ENCODE results near the gene TMEM242. TPM values are rescaled to one million over a fixed set of nuclear protein-coding genes. Genes with fewer than 3 reads are reported as not detected.

The TMEM242 gene
- total RNA-seq, 1 experiment from 2014 or later = 9.4 TPM

- no peaks in the 10 kb centered on the region for H3K4me1 Mint-ChIP-seq (ENCODE audit: insufficient read depth, unreplicated experiment)
- intact Hi-C loops (cut with micrococcal nuclease) = no loop called here
- TF ChIP-seq CTCF (IDR thresholded peaks at IDR 0.05; ENCODE audit: unreplicated experiment) = no peak
- no peaks in the 10 kb centered on the region for H3K36me3 Mint-ChIP-seq (ENCODE audit: insufficient read depth, unreplicated experiment)
- ChIA-PET POLR2A (interaction anchor here (3.4 kb wide), 1 partner anchor 11 kb away, joined by 11 read pairs; no protein-coding TSS in a partner anchor), CTCF (interaction anchor here (0.6 kb wide), 1 partner anchor 24 kb away, joined by 3 read pairs; no protein-coding TSS in a partner anchor)
- no TSS peak for BruUV-seq (replicated peaks)
- H3K27me3 Mint-ChIP-seq (ENCODE audit: insufficient read depth, unreplicated experiment) = no peaks in the 10 kb centered on the region
- no peak overlapping the region for H3K27ac Mint-ChIP-seq (ENCODE audit: low read depth, unreplicated experiment)
- no peaks in the 10 kb centered on the region for H3K9me3 Mint-ChIP-seq (ENCODE audit: unreplicated experiment)
- no peak for DNase-seq (ENCODE audit: unreplicated experiment)
- H3K4me3 Mint-ChIP-seq (ENCODE audit: unreplicated experiment) = no peak overlapping the region
Measured at GRCh38 chr6:157368359-157369049, 45.2 kb upstream of the TMEM242 start.

- intact Hi-C loops (cut with micrococcal nuclease) = no loop called here
- no peak for TF ChIP-seq CTCF (IDR thresholded peaks at IDR 0.05; ENCODE audit: unreplicated experiment)
- Mint-ChIP-seq H3K36me3 (ENCODE audit: insufficient read depth, unreplicated experiment) (no peaks in the 10 kb centered on the region), H3K4me3 (ENCODE audit: unreplicated experiment) (no peak overlapping the region), H3K27ac (ENCODE audit: low read depth, unreplicated experiment) (no peak overlapping the region), H3K4me1 (ENCODE audit: insufficient read depth, unreplicated experiment) (no peaks in the 10 kb centered on the region), H3K27me3 (ENCODE audit: insufficient read depth, unreplicated experiment) (no peaks in the 10 kb centered on the region), H3K9me3 (ENCODE audit: unreplicated experiment) (no peaks in the 10 kb centered on the region)
- POLR2A ChIA-PET = interaction anchor here (1.4 kb wide), 1 partner anchor 13 kb away, joined by 5 read pairs; no protein-coding TSS in a partner anchor
- CTCF ChIA-PET = interaction anchor here (0.9 kb wide), 1 partner anchor 22 kb away, joined by 3 read pairs; no protein-coding TSS in a partner anchor
- no peak for DNase-seq (ENCODE audit: unreplicated experiment)
- no TSS peak for BruUV-seq (replicated peaks)
Measured at GRCh38 chr6:157366648-157367047, 43.3 kb upstream of the TMEM242 start.

- POLR2A ChIA-PET = interaction anchor here (1.2 kb wide), 2 partner anchors 16 kb away, joined by 3 to 6 read pairs; partner anchors contain the start of gene ZDHHC14
- Mint-ChIP-seq H3K9me3 (ENCODE audit: unreplicated experiment) (no peaks in the 10 kb centered on the region), H3K27me3 (ENCODE audit: insufficient read depth, unreplicated experiment) (no peaks in the 10 kb centered on the region), H3K36me3 (ENCODE audit: insufficient read depth, unreplicated experiment) (no peaks in the 10 kb centered on the region), H3K4me3 (ENCODE audit: unreplicated experiment) (no peak overlapping the region), H3K27ac (ENCODE audit: low read depth, unreplicated experiment) (no peak overlapping the region), H3K4me1 (ENCODE audit: insufficient read depth, unreplicated experiment) (no peaks in the 10 kb centered on the region)
- no TSS peak for BruUV-seq (replicated peaks)
- intact Hi-C loops (cut with micrococcal nuclease) = no loop called here
- DNase-seq (ENCODE audit: unreplicated experiment) = no peak
- TF ChIP-seq CTCF (IDR thresholded peaks at IDR 0.05; ENCODE audit: unreplicated experiment) = no peak
- CTCF ChIA-PET = interaction anchor here (0.5 to 1.8 kb wide), 3 partner anchors 8 to 1809 kb away, joined by 3 to 4 read pairs (median 4); no protein-coding TSS in a partner anchor
Measured at GRCh38 chr6:157364705-157365104, 41.4 kb upstream of the TMEM242 start.

- no peaks in the 10 kb centered on the region for H3K27me3 Mint-ChIP-seq (ENCODE audit: insufficient read depth, unreplicated experiment)
- intact Hi-C loops (cut with micrococcal nuclease) = no loop called here
- H3K36me3 Mint-ChIP-seq (ENCODE audit: insufficient read depth, unreplicated experiment) = no peaks in the 10 kb centered on the region
- no peak for DNase-seq (ENCODE audit: unreplicated experiment)
- no peak overlapping the region for H3K27ac Mint-ChIP-seq (ENCODE audit: low read depth, unreplicated experiment)
- no peaks in the 10 kb centered on the region for H3K9me3 Mint-ChIP-seq (ENCODE audit: unreplicated experiment)
- H3K4me1 Mint-ChIP-seq (ENCODE audit: insufficient read depth, unreplicated experiment) = no peaks in the 10 kb centered on the region
- ChIA-PET CTCF (interaction anchor here (0.6 to 0.7 kb wide), 2 partner anchors 430 to 537 kb away, joined by 3 read pairs; no protein-coding TSS in a partner anchor), POLR2A (interaction anchor here (0.9 to 1.8 kb wide), 2 partner anchors 10 to 38 kb away, joined by 4 to 5 read pairs; partner anchors contain the start of gene TMEM242)
- no TSS peak for BruUV-seq (replicated peaks)
- H3K4me3 Mint-ChIP-seq (ENCODE audit: unreplicated experiment) = no peak overlapping the region
- TF ChIP-seq CTCF (IDR thresholded peaks at IDR 0.05; ENCODE audit: unreplicated experiment) = no peak
Measured at GRCh38 chr6:157361886-157362285, 38.6 kb upstream of the TMEM242 start.
